Hair follicular keratinocyte (primary cell): ENCODE results near the gene B3GALNT1. TPM values are rescaled to one million over a fixed set of nuclear protein-coding genes. Genes with fewer than 3 reads are reported as not detected.

Experiments
- total RNA-seq: library from RNA; depleted of rRNA; stranded (reverse); fragments of >200 nt; gene quantifications from 2 replicates; pipeline ENCODE4 v1.2.3, GENCODE V29; 2015

The B3GALNT1 gene, protein sequence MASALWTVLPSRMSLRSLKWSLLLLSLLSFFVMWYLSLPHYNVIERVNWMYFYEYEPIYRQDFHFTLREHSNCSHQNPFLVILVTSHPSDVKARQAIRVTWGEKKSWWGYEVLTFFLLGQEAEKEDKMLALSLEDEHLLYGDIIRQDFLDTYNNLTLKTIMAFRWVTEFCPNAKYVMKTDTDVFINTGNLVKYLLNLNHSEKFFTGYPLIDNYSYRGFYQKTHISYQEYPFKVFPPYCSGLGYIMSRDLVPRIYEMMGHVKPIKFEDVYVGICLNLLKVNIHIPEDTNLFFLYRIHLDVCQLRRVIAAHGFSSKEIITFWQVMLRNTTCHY
- total RNA-seq, result 9.4 and 15.8 TPM in 2 replicates

GRCh38 chr3:161104561-161105551 lies at the start of gene B3GALNT1:
B3GALNT1 (minus strand) TSS chr3:161105349; CDS start chr3:161086754, 18,595 bp downstream.

Other genes with a start within 250 kb of the B3GALNT1 start
- 44.8 and 54.7 TPM in 2 replicates for gene NMD3, start 116.0 kb upstream of the B3GALNT1 start, total RNA-seq